Stromal cell of bone marrow (primary cell): ENCODE results near the gene PIAS3.
"Not testable (repeated sequence)": the region's sequence is repeated elsewhere in the genome, so short reads cannot be mapped to it uniquely, and the experiment has no call there.

Source experiments
- DNase-seq: peaks from one replicate; pipeline ENCODE4 v3.0.0-alpha.2; 2012; ENCODE audit warnings: low read depth

Gene PIAS3

GRCh38 chr1:145823565-145824498, 35.0 kb downstream of the PIAS3 start, which contains the start of the genes POLR3C and RNF115:
POLR3C (plus strand) TSS chr1:145824200; CDS start chr1:145825777, 1,577 bp downstream.
RNF115 (minus strand) TSS chr1:145824095; CDS start chr1:145823873, 222 bp downstream.
- DNase-seq = peak; percentile 85

GRCh38 chr1:145822779-145823331, 36.0 kb downstream of the PIAS3 start:
- DNase-seq = not testable (repeated sequence)

GRCh38 chr1:145818095-145818494, 40.8 kb downstream of the PIAS3 start:
- not testable (repeated sequence) for DNase-seq

- DNase-seq = not testable (repeated sequence)
Measured at GRCh38 chr1:145812977-145813810, 45.7 kb downstream of the PIAS3 start.

- DNase-seq = no peak
Measured at GRCh38 chr1:145806844-145807243, 52.0 kb downstream of the PIAS3 start.

- DNase-seq = no peak
Measured at GRCh38 chr1:145806408-145806807, 52.5 kb downstream of the PIAS3 start.

- DNase-seq = no peak
Measured at GRCh38 chr1:145805057-145805456, 53.8 kb downstream of the PIAS3 start.

- DNase-seq = no peak
Measured at GRCh38 chr1:145804235-145805045, 54.4 kb downstream of the PIAS3 start.

- DNase-seq = no peak
Measured at GRCh38 chr1:145799806-145800205, 59.1 kb downstream of the PIAS3 start.
